Osteoblast (primary cell): ENCODE data around the gene OPA3. TPM values are rescaled to one million over a fixed set of nuclear protein-coding genes. Genes with fewer than 3 reads are reported as not detected.
"Not testable (repeated sequence)": the region's sequence is repeated elsewhere in the genome, so short reads cannot be mapped to it uniquely, and the experiment has no call there.

ENCODE experiments used
- DNase-seq: peaks from one replicate; pipeline ENCODE4 v3.0.0; 2011; ENCODE audit warnings: low spot score, mixed read lengths; ENCODE audit not compliant: insufficient read length; ENCODE audit errors: missing footprints
- H2AFZ ChIP-seq: 2 replicates; pipeline ENCODE4 v1.6.0; 2011; ENCODE audit warnings: mild to moderate bottlenecking, low read length
- H3K27ac ChIP-seq: 2 replicates; pipeline ENCODE4 v1.5.1; 2011; ENCODE audit warnings: mild to moderate bottlenecking, low read depth, low read length, moderate library complexity
- H3K27me3 ChIP-seq: 2 replicates; pipeline ENCODE4 v1.6.0; 2012; ENCODE audit warnings: mild to moderate bottlenecking, control low read depth, inconsistent platforms, low read length, moderate library complexity; ENCODE audit not compliant: insufficient read depth
- H3K36me3 ChIP-seq: 2 replicates; pipeline ENCODE4 v1.5.1; 2011; ENCODE audit warnings: mild to moderate bottlenecking, low read length, control low read depth, moderate library complexity; ENCODE audit not compliant: insufficient read depth
- H3K4me1 ChIP-seq: 2 replicates; pipeline ENCODE4 v1.5.1; 2011; ENCODE audit warnings: mild to moderate bottlenecking, low read length, control low read depth, moderate library complexity; ENCODE audit not compliant: insufficient read depth
- H3K4me2 ChIP-seq: 2 replicates; pipeline ENCODE4 v1.6.0; 2011; ENCODE audit warnings: mild to moderate bottlenecking, low read length; ENCODE audit not compliant: insufficient read depth
- H3K4me3 ChIP-seq: fragments of 200-600 bp; sonication (generic); 3 replicates; pipeline ENCODE4 v1.5.1; 2012; ENCODE audit warnings: mild to moderate bottlenecking, low read length, inconsistent platforms; ENCODE audit not compliant: insufficient read depth
- H3K79me2 ChIP-seq: 2 replicates; pipeline ENCODE4 v1.6.0; 2012; ENCODE audit warnings: mild to moderate bottlenecking, low read length, control low read depth, inconsistent platforms; ENCODE audit not compliant: insufficient read depth
- H3K9me3 ChIP-seq: 2 replicates; pipeline ENCODE4 v1.5.1; 2011; ENCODE audit warnings: low read depth, low read length, control low read depth
- H4K20me1 ChIP-seq: 2 replicates; pipeline ENCODE4 v1.6.0; 2012; ENCODE audit warnings: mild to moderate bottlenecking, low read length, control low read depth; ENCODE audit not compliant: insufficient read depth
- CTCF ChIP-seq: IDR thresholded peaks from 2 replicates; pipeline ENCODE4 v1.5.1; 2011; ENCODE audit warnings: mild to moderate bottlenecking, low read depth, low read length, moderate library complexity; ENCODE audit errors: extremely low read depth
- total RNA-seq: library from RNA; depleted of rRNA; stranded (reverse); fragments of >200 nt; gene quantifications from 2 replicates; pipeline ENCODE4 v1.2.3, GENCODE V29; 2012

The OPA3 gene
- total RNA-seq: 7.1 and 7.6 TPM in 2 replicates

GRCh38 chr19:45584332-45585157, at the start of gene OPA3:
TSS of gene OPA3 (minus strand) at chr19:45584802. CDS start at chr19:45584764, 38 bp downstream.
- Histone ChIP-seq H3K27ac (peak within 1 kb of the TSS; percentile 97), H2AFZ (peak within 1 kb of the TSS; percentile 97), H3K27me3 (no peaks in the 10 kb centered on the region), H3K79me2 (peaks cover 26% of the 10 kb centered on the region), H3K36me3 (no peaks in the 10 kb centered on the region), H3K4me3 (peak within 1 kb of the TSS; percentile 93), H3K4me1 (peaks cover 9% of the 10 kb centered on the region), H3K9me3 (no peaks in the 10 kb centered on the region), H4K20me1 (no peaks in the 10 kb centered on the region), H3K4me2 (peak within 1 kb of the TSS; percentile 93)
- TF ChIP-seq CTCF: no peak
- DNase-seq: peak; percentile 100

GRCh38 chr19:45632468-45633196, 48.0 kb upstream of the OPA3 start:
- peaks cover 15% of the 10 kb centered on the region for H3K4me1 ChIP-seq
- H3K9me3 ChIP-seq: no peaks in the 10 kb centered on the region
- peak overlapping the region; percentile 52 for H3K27ac ChIP-seq
- no peak for TF ChIP-seq CTCF
- no peak overlapping the region for H2AFZ ChIP-seq
- no peak overlapping the region for H3K4me2 ChIP-seq
- H3K79me2 ChIP-seq: no peaks in the 10 kb centered on the region
- peaks cover 3% of the 10 kb centered on the region for H4K20me1 ChIP-seq
- peak; percentile 99 for DNase-seq
- H3K36me3 ChIP-seq: peaks cover 12% of the 10 kb centered on the region
- H3K27me3 ChIP-seq: no peaks in the 10 kb centered on the region
- H3K4me3 ChIP-seq: no peak overlapping the region

- H3K79me2 ChIP-seq: no peaks in the 10 kb centered on the region
- peak overlapping the region; percentile 72 for H3K27ac ChIP-seq
- peaks cover 3% of the 10 kb centered on the region for H4K20me1 ChIP-seq
- no peaks in the 10 kb centered on the region for H3K9me3 ChIP-seq
- peaks cover 27% of the 10 kb centered on the region for H3K36me3 ChIP-seq
- peak overlapping the region; percentile 24 for H3K4me2 ChIP-seq
- DNase-seq: peak; percentile 98
- no peak overlapping the region for H2AFZ ChIP-seq
- H3K4me3 ChIP-seq: no peak overlapping the region
- H3K4me1 ChIP-seq: peaks cover 15% of the 10 kb centered on the region
- TF ChIP-seq CTCF: no peak
- H3K27me3 ChIP-seq: no peaks in the 10 kb centered on the region
Measured at GRCh38 chr19:45630463-45630862, 45.9 kb upstream of the OPA3 start.

- no peaks in the 10 kb centered on the region for H3K27me3 ChIP-seq
- H2AFZ ChIP-seq: no peak overlapping the region
- H3K36me3 ChIP-seq: peaks cover 28% of the 10 kb centered on the region
- H3K4me3 ChIP-seq: no peak overlapping the region
- peak overlapping the region; percentile 32 for H3K27ac ChIP-seq
- no peaks in the 10 kb centered on the region for H3K9me3 ChIP-seq
- H4K20me1 ChIP-seq: peaks cover 3% of the 10 kb centered on the region
- H3K4me1 ChIP-seq: peaks cover 15% of the 10 kb centered on the region
- DNase-seq: no peak
- H3K4me2 ChIP-seq: no peak overlapping the region
- no peak for TF ChIP-seq CTCF
- no peaks in the 10 kb centered on the region for H3K79me2 ChIP-seq
Measured at GRCh38 chr19:45629704-45630103, 45.1 kb upstream of the OPA3 start.

- not testable (repeated sequence) for H3K4me2 ChIP-seq, H3K27ac ChIP-seq, H3K9me3 ChIP-seq, H3K27me3 ChIP-seq, H2AFZ ChIP-seq, H4K20me1 ChIP-seq, H3K79me2 ChIP-seq, DNase-seq, H3K4me3 ChIP-seq
- Histone ChIP-seq H3K4me1 (peaks cover 15% of the 10 kb centered on the region), H3K36me3 (peaks cover 35% of the 10 kb centered on the region)
Measured at GRCh38 chr19:45628219-45628618, 43.6 kb upstream of the OPA3 start.
